Left forelimb (tissue), 1 donor: ENCODE results near the gene VANGL2.

Experiments used
- DNase-seq: peaks from one replicate; pipeline ENCODE4 v3.0.0-alpha.2; 2018; ENCODE audit warnings: low spot score

The VANGL2 gene

GRCh38 chr1:160400223-160400645, at the start of gene VANGL2:
Gene VANGL2, plus strand, starts transcription at chr1:160400564. Its CDS starts 15,274 bp downstream, at chr1:160415838.
- DNase-seq = peak; percentile 93

- no peak for DNase-seq
Observed at GRCh38 chr1:160351629-160352028, 48.7 kb upstream of the VANGL2 start.

GRCh38 chr1:160352555-160352954, 47.8 kb upstream of the VANGL2 start:
- no peak for DNase-seq

- DNase-seq = no peak
Observed at GRCh38 chr1:160353223-160353622, 47.1 kb upstream of the VANGL2 start.

GRCh38 chr1:160354388-160354985, 45.9 kb upstream of the VANGL2 start:
- DNase-seq = no peak

- DNase-seq = no peak
Observed at GRCh38 chr1:160357286-160358002, 42.9 kb upstream of the VANGL2 start.

- DNase-seq = no peak
Observed at GRCh38 chr1:160358073-160358472, 42.3 kb upstream of the VANGL2 start.

- no peak for DNase-seq
Observed at GRCh38 chr1:160359559-160360226, 40.7 kb upstream of the VANGL2 start.

GRCh38 chr1:160360227-160360695, 40.1 kb upstream of the VANGL2 start:
- no peak for DNase-seq

GRCh38 chr1:160361199-160361598, 39.2 kb upstream of the VANGL2 start:
- no peak for DNase-seq

- DNase-seq = no peak
Observed at GRCh38 chr1:160361814-160362167, 38.6 kb upstream of the VANGL2 start.

GRCh38 chr1:160362168-160362957, 38.0 kb upstream of the VANGL2 start:
- DNase-seq = no peak

GRCh38 chr1:160363010-160363409, 37.4 kb upstream of the VANGL2 start:
- DNase-seq = peak; percentile 42

- DNase-seq = no peak
Observed at GRCh38 chr1:160363951-160364735, 36.2 kb upstream of the VANGL2 start.

GRCh38 chr1:160365325-160365724, 35.0 kb upstream of the VANGL2 start:
- no peak for DNase-seq

- no peak for DNase-seq
Observed at GRCh38 chr1:160366731-160367515, 33.4 kb upstream of the VANGL2 start, which contains the start of gene NHLH1. Gene NHLH1, plus strand, starts transcription at chr1:160367071. Its CDS starts 3,661 bp downstream, at chr1:160370732.

- DNase-seq = no peak
Observed at GRCh38 chr1:160367516-160367900, 32.9 kb upstream of the VANGL2 start.

GRCh38 chr1:160367934-160368923, 32.1 kb upstream of the VANGL2 start:
- no peak for DNase-seq

GRCh38 chr1:160369087-160369486, 31.3 kb upstream of the VANGL2 start:
- DNase-seq = no peak
